D721Med (cell line): ENCODE results near the gene SHANK1.

Experiments used
- DNase-seq: peaks from one replicate; pipeline ENCODE4 v3.0.0; 2011; ENCODE audit warnings: low spot score; ENCODE audit not compliant: insufficient read length
- FAIRE-seq: peaks from 2 replicates; lab custom pipeline; 2011; peaks lifted over from hg19 to GRCh38; lab: Jason Lieb, UNC
- CTCF ChIP-seq: IDR thresholded peaks from 2 replicates; pipeline ENCODE4 v1.5.1; 2012; ENCODE audit warnings: mild to moderate bottlenecking, control low read depth; ENCODE audit not compliant: insufficient read depth; ENCODE audit errors: missing control alignments

Gene SHANK1

DNA sequence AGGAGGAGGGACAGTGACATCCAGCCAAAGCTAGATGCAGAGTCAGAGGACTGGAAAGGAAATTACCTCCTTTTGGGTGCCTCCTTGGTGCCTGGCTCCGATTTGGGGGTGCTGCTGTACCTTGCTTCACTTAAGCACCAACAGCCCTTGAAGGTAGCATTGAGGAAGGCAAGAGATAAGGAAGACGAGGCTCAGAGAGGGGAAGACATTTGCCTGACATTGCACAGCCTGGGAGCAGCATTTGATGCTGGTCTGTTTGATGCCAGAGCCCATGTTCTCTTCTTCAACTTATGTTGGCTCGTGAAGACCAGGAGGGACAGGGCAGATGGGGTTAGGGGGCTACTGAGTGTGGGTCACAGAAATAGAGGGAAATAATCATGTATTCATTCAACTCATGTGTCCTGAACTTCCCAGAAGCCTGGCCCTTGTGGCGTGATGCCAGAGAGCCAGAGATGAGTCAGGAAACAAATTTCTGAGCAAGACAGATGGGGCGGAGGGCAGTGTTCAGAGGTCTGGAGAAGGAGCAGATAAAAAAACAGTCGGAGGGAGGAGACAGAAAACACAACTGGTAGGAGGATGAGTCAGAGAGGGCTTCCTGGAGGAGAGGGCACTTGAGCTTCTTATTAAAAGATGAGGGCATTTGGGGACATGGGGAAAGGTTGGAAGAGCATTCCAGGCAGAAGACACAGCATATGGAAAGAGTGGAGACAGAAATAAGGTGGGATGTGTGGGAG, 73.4 kb downstream of the SHANK1 start:
- no peak for TF ChIP-seq CTCF
- FAIRE-seq (no peak), DNase-seq (no peak)

GRCh38 chr19:50645107-50645506, 74.5 kb downstream of the SHANK1 start:
- FAIRE-seq (no peak), DNase-seq (no peak)
- no peak for TF ChIP-seq CTCF

- no peak for FAIRE-seq
- TF ChIP-seq CTCF: no peak
Measured at GRCh38 chr19:50644315-50644915, 75.2 kb downstream of the SHANK1 start.

DNA sequence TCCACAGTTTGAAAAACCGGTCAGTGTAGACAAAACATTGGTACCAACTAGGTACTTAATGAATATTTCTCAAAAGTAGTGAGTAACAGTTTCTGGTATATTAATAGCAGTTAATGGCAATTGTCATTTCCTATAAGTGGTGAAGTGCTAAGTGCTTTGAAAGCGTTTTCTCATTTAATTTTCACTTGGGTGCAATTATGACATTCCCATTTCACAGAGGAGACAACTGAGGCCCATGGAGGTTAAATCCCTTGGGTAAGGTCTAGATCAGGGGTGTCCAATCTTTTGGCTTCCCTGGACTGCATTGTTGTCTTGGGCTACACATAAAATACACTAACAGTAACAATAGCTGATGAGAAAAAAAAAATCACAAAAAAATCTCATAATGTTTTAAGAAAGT, 79.2 kb downstream of the SHANK1 start:
- no peak for TF ChIP-seq CTCF
- DNase-seq (no peak), FAIRE-seq (no peak)

More at GRCh38 chr19:50644315-50644915, 75.2 kb downstream of the SHANK1 start:
- DNase-seq: no peak

GRCh38 chr19:50639121-50640112, 80.2 kb downstream of the SHANK1 start, which contains the start of gene SYT3:
SYT3 (minus strand) TSS chr19:50639881; CDS start chr19:50637411, 2,470 bp downstream.
- DNase-seq: peak; percentile 93
- TF ChIP-seq CTCF: no peak
- no peak for FAIRE-seq

DNA sequence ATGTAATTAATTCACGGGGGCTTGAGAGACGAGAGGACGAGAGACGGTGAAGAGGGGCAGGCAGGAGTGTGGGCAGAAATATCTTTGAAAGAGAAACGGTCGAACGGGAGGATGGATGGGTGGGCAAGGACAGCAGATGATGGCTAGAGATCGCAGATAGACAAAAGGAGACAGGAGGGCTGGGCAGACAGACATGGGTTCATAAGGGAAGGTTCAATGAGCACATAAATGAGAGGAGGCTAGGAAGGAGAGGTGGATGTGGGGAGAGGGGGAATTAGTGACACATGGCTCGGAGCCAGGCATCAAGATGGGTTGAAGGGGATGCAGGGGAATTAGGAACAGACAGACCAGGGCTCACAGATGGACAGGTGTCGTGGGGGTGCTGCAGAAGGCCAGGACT, 81.0 kb downstream of the SHANK1 start:
- DNase-seq (no peak), FAIRE-seq (no peak)
- no peak for TF ChIP-seq CTCF
